A673 (cell line): ENCODE measurements around the gene PAX3.

Experiments
- EZH2 ChIP-seq: fragments of 200-600 bp; sonication (generic); IDR thresholded peaks from 2 replicates; pipeline ENCODE4 v1.6.1; 2017; ENCODE audit warnings: borderline replicate concordance, low read depth, mild to moderate bottlenecking, mixed read lengths, antibody characterized with exemption, low read length; ENCODE audit not compliant: poor library complexity, severe bottlenecking
- TF ChIP-seq, protein P1 (sequence below): fragments of 300-800, 200-600 bp; sonication (generic); conservative IDR thresholded peaks from 2 replicates; pipeline ENCODE4 v1.5.1; 2017; ENCODE audit warnings: low read depth, mild to moderate bottlenecking, antibody characterized with exemption, low read length, moderate library complexity, mixed read lengths

DNA sequence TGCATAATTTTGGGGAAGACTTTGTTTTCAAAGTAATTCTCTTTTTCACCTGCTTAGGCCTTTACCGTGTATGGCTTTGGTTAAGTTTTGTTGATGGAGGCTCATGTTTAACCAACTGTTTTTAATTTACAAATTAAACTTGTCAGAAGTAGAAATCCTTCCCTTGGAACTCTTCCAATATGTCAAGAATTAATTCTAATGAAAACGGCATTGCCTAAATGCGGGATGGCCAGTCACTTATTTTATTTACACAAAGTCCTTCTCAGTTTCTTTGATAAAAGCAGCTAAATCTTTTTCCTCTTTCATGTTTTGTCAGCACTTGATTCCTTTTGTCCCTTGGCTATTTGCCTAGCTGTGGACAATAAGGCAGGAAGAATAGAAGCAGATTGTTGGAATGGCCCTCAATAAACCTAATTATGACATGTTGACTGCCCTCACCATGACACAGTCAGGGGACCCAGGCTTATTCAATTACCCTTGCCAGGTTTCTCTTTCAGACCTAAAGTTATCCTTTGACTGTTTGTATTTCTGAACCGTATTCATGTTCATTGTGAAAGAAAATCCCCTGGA, 26.3 kb downstream of the PAX3 start:
- TF ChIP-seq, protein P1, sequence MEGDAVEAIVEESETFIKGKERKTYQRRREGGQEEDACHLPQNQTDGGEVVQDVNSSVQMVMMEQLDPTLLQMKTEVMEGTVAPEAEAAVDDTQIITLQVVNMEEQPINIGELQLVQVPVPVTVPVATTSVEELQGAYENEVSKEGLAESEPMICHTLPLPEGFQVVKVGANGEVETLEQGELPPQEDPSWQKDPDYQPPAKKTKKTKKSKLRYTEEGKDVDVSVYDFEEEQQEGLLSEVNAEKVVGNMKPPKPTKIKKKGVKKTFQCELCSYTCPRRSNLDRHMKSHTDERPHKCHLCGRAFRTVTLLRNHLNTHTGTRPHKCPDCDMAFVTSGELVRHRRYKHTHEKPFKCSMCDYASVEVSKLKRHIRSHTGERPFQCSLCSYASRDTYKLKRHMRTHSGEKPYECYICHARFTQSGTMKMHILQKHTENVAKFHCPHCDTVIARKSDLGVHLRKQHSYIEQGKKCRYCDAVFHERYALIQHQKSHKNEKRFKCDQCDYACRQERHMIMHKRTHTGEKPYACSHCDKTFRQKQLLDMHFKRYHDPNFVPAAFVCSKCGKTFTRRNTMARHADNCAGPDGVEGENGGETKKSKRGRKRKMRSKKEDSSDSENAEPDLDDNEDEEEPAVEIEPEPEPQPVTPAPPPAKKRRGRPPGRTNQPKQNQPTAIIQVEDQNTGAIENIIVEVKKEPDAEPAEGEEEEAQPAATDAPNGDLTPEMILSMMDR: no peak
- no peak for TF ChIP-seq EZH2
